GM21526 (cell line): Measurements from ENCODE around the gene GPR107.
"Not testable (repeated sequence)": the region's sequence is repeated elsewhere in the genome, so short reads cannot be mapped to it uniquely, and the experiment has no call there.

Source experiments
- ATAC-seq: cut with Tn5 transposase; IDR thresholded peaks from one replicate; pipeline ENCODE4 v1.9.1; 2021; ENCODE audit warnings: moderate library complexity; ENCODE audit not compliant: unreplicated experiment, low FRiP score

GPR107 gene

DNA sequence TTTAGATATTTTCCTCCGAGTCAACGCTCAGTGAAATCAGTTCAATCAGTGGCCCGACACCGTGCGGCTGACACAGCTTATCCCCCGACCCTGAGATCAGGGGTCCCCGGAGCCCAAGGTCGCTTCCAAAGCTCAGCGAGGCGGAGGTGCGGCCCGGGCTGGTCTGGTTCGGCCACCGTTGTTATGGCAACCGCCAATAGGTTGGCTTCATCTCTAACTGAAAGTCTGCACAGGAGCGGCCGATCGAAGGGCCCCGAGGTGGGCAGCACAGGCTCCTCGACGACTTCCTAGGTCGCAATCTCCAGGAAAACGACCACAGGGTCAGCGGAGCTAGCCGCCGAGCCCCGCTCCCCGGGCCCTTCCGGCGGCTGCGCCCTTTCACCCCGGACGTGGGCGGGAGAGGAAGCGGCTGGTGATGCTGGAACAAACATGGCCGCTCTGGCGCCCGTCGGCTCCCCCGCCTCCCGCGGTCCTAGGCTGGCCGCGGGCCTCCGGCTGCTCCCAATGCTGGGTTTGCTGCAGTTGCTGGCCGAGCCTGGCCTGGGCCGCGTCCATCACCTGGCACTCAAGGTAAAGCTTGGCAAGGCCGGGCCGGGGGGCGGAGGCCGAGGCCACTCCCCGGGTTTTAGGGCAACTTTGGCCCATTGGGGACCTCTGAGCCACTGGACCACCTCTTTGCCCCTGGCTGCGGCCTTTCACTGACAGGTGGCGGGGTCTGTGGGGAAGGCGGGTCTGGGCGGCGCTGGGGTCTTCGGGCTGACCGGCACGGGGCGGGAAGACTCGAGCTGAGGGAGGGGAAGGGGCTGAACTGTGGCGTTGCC lies at the start of gene GPR107:
GPR107 (plus strand) TSS at position 403 of the 821 bp plus-strand sequence; CDS start at position 430, 27 bp downstream.
- ATAC-seq = peak; percentile 58

DNA sequence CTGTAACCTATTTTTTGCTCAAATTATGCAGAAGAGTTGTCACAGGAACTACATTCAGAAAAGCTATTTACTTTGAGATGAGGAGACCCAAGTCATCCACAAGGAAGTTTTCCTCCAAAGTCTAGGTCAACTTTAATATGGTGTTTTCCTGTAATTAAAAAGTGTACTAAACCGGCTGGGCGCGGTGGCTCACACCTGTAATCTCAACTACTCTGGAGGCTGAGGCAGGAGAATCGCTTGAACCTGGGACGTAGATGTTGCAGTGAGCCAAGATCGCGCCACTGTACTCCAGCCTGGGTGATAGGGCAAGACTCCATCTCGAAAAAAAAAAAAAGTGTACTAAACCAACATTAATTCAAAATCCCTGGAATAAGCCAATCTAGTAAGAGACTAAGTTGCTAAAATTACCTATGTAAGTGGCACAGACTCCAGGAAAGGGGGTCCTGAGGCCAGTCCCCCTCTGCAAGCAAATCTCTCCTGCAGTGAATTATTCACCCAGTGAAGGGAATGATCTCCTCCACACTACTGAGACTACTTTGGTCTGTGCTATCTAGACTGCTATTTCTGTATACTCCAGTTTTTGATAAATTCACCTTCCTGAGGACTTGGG lies 49.7 kb upstream of the GPR107 start:
- no peak for ATAC-seq

DNA sequence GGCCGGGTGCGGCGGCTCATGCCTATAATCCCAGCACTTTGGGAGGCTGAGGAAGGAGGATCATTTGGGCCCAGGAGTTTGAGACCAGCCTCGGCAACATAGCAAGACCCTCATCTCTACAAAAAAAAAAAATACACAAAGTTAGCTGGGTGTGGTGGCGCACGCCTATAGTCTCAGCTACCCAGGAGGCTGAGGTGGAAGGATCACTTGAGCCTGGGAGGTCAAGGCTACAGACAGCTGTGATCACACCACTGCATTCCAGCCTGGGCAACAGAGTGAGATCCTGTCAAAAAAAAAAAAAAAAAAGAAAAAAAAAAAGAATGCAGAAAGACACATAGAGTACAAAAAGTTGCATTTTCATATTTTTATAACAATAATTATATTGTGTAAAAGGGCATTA lies 46.8 kb upstream of the GPR107 start:
- ATAC-seq = not testable (repeated sequence)

DNA sequence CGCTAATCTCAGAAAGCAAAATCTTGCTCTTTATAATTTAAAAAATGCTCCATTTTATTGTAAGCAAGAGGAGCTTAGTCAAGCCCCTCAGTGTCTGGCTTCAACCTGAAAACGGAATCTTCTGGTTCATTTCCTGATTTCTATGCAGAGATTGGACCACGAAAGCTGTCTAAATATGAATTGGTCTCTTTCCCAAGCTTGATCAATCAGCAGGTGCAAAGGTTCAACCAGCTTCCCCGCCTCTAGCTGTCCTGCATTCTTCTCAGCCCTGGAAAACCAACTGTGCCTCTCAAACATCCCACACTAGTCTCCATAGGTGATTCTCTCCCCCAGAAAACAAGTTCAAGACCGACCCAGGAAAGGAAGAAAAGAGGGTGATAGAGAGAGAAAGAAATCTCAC lies 45.2 kb upstream of the GPR107 start:
- ATAC-seq = no peak

DNA sequence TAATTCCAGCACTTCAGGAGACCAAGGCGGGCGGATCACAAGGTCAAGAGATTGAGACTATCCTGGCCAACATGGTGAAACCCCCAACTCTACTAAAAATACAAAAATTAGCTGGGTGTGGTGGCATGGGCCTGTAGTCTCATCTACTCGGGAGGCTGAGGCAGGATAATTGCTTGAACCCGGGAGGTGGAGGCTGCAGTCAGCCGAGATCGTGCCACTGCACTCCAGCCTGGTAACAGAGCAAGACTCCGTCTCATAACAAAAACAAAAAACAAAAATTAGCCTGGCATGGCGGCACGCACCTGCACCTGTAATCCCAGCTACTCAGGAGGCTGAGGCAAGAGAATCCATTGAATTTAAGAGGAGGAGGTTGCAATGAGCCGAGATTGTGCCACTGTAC lies 44.2 kb upstream of the GPR107 start:
- not testable (repeated sequence) for ATAC-seq

DNA sequence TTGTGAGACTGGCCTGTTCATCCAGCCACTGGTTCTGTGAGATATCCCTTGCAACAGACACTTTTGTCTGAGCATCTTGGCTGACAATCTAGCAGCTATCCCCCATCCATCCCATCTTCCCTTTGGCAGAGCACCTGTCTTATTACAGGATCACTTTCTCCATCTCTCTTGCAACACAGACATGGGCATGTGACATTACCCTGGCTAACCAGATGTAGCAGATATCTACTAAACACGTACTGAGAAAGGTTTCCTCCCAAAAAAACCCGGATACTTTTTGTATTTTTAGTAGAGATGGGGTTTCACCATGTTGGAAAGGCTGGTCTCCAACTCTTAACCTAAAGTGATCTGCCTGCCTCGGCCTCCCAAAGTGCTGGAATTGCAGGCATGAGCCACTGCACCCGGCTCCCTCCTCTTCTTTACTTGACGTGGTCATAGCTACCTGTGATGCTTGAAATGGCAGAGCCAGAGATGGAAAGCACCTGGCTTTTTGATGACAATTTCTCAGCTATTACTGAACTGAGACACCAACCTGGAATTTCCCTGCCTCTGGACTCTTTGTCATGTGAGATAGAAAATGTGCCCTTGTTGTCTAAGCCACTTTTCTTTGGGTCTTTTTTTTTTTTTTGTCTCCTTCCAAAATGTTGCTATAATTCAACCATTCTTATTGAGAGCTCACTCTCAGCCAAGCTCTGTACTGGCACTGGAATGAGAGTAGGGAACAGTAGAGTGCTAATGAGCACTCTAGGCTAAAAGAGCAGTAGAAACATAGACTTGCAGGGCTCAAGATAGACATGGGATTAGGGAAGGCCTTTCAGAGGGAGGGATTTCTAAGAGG lies 43.3 kb upstream of the GPR107 start:
- ATAC-seq = no peak

DNA sequence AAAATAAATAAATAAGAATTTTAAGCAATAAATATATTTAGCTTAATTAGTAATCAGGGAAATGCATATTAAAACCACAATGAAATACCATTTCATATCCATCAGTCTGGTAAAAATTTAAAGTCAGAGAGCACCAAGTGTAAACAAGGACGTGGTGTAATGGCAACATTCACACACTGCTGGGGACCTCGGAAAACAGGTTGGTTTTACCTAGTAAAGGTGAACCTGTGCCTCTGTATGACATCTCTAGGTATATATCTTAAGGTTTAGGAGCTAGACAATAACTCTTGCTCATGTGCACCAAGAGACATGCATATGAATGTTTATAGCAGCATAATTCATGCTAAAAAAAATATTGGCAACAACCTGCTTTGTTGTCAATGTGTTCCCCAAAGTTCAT lies 40.4 kb upstream of the GPR107 start:
- ATAC-seq = no peak

DNA sequence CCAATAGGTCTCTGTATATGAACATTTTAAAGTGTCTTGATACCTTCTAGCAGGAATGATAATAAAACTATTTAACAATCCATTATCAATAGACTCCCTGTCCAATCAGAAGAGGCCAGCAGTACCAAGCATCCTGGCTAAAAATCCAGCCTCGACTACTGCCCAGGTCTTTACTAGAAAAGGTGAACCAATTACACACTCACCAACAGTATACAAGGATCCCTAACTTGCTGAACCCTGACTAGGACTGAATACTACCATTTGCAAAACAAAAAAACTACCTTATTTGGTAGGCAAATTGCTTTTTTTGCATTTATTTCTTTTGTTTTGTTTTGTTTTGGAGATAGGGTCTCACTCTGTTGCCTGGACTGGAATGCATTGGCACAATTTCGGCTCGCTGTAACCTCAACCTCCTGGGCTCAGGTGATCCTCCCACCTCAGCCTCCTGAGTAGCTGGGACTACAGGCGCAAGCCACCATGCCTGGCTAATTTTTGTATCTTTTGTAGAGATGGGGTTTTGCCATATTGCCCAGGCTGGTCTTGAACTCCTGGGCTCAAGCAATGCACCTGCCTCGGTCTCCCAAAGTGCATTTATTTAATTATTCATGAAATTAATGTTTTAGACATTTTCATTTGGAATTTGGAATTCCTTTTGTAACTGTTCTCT lies 38.2 kb upstream of the GPR107 start:
- no peak for ATAC-seq

DNA sequence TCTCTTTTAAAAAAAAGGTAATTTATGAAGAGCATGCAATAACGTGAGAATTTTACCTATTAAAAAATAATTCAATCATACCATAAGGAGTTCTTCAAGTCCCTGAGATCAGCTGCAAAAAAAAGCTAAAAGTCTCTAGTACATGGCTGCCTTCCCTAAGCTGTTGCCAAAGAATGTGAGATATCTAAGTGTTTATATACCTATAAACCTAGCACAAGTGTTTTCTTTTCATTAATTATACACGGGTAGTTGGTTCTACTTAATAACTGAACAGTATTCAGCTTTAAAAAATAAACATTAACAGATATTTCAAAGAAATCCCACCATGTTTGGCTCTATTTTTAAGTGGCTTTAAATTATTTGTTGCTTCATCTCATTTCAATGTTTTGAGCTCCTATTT lies 36.6 kb upstream of the GPR107 start:
- ATAC-seq = no peak

DNA sequence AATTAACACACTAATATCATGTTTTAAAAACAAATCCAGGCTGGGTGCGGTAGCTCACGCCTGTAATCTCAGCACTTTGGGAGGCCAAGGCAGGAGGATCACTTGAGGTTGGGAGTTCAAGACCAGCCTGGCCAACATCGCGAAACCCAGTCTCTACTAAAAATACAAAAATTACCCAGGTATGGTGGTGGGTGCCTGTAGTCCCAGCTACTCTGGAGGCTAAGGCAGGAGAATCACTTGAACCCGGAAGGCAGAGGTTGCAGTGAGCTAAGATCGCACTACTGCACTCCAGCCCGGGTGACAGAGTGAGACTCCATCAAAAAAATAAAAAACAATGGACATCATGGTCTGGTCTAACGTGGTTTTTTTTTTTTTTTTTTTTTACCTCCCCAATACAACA lies 36.2 kb upstream of the GPR107 start:
- not testable (repeated sequence) for ATAC-seq

DNA sequence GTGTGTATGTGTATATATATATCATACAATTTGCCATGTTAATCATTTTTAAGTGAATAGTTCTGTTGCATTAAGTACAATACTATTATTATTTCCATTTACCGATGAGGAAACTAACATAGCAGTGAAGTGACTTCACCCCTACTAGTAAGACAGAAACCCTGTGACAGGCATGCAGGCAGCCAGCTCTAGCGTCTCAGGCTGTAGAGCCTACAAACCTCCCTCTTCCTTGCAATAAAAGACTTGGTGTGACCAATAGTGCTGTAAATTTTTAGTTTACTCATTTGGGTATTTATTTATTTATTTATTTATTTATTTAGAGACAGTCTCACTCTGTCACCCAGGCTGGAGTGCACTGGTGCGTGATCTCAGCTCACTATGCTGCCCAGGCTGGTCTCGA lies 35.4 kb upstream of the GPR107 start:
- ATAC-seq = no peak

DNA sequence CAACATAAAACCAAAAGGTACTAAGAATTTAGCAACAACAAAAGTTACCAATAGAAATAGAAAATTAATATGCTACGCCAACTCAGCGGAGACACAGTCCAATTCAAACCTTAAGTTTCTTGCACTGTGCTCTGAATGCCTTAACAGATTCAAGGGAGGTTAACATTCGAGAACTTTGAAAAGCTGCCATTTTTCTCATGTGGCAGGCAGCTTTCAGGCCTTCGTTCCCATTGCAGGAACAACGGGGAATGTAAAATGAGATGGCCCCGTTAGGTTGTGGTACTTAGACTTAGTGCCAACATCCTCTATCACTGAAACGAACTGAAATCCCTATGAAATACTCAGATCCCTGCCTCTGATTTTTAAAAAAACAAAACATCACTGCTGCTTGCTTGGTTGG lies 33.1 kb upstream of the GPR107 start:
- ATAC-seq = no peak

DNA sequence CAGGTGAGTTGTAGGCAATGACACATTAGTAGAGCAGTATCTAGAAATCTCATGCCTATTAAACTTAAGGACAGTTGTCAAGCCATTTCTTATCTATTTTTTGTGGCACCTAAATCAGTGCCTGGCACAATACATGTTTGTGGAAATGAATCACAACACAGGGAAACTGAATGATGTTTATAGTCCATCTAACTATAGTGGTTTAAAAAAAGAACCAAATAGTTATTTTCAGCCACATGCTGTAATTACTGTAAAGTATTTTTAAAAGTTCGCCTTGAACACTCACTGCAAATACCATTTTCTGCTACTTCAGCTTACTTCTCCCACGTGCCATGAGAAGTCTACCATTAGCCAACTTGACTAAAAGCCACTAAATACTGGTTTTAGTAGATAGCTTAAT lies 32.6 kb upstream of the GPR107 start:
- no peak for ATAC-seq

DNA sequence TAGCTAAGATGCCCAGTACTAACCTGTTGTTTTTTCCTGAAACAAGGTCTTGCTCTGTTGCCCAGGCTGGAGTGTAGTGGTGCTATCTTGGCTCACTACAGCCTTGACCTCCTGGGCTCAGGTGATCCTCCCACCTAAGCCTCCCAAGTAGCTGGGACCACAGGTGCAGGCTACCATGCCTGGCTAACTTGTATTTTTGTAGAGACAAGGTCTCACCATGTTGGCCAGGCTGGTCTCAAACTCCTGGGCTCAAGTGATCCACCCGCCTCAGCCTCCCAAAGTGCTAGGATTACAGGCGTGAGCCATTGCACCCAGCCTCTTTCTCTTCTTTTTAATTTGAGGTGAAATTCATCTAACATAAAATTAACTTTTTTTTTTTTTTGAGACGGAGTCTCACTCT lies 31.9 kb upstream of the GPR107 start:
- not testable (repeated sequence) for ATAC-seq

DNA sequence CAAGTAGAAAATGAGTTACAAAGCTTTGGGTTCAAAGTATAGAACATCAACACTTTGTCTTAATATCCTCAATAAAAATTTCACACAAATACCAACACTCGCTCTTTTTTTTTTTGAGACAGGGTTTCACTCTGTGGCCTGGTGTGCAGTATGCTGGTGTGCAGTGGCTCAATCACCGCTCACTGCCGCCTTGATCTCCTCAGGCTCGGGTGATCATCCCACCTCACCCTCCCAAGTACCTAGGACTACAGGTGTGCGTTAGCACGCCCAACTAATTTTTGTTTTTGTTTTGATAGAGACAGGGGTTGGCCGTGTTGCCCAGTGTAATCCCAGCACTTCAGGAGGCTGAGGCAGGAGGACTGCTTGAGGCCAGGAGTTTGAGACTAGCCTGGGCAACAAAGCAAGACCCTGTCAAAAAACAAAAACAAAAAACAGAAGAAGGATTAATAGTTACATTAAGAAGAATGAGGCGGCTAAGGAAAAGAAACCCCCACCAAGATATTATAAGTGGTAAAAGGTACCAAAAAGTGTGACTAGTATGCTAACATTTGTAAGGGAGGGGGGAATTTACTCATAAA lies 31.1 kb upstream of the GPR107 start:
- no peak for ATAC-seq

DNA sequence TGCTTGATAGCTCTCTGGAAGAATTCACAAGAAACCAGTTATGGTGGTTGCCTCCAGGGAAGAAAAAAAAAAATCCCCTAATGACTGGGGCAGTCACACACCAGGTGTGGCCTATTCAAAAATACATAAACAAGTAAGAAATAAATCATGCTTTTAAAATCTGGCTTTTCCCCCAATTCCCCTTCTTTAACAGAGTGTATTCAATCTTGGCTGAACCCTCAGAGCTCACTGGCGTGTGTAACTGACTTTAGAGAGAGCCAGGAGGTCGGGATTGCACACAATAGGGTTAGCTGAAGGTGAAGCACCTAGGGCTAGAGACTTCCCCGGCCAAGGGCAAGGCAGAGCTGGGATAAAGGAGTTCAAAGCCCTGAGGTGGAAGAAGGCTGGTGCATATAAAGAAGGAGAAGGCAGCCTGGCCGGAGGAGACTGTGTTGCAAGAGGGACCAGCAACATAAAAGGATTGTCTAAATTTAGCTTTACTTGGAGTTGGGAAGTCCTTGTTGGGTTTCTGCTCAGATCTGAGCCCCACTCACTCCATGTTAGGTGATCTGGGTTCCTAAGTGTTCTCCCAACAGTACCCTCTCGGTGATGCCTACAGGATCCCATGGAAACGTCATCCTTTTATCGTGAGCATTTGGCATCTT lies 30.4 kb upstream of the GPR107 start:
- ATAC-seq = no peak

DNA sequence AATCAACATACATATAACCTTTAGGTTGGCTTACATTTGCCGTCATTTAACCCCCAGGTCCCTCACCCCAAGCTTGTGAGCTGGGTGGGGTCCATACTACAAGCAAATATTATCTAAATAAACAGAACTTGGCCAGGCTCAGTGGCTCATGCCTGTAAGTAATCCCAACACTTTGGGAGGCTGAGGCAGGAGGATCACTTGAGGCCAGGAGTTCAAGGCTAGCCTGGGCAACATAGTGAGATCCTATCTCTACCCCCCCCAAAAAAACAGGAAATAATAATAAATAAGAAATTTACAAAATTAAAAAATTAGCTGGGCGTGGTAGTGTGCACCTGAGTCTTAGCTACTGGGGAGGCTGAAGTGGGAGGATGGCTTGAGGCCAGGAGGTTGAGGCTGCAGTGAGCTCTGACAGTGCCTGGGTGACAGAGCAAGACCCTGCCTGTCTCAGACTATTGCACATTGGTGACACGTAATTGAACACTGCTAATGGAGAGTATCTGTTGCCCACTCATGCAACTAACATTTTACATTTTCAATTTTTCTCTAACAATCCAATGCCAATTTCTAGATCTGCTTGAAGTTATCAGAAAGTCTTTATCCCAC lies 29.6 kb upstream of the GPR107 start:
- no peak for ATAC-seq

DNA sequence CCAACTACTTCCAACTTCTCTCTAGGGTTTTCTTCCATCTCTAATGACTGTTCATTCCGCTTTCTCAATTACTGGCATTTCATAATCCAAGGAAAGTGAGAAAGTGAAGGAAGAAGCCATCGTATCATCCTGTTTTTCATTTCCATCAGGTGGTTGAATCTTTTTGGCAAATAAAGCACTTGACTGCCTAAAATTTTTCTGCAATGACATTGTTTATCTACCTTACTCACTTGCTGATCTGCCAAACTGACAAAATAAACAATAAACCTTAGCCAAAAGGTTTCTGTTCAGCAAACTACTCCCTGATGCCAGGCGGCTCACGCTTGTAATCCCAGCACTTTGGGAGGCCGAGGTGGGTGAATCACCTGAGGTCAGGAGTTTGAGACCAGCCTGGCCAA lies 29.1 kb upstream of the GPR107 start:
- ATAC-seq = no peak

DNA sequence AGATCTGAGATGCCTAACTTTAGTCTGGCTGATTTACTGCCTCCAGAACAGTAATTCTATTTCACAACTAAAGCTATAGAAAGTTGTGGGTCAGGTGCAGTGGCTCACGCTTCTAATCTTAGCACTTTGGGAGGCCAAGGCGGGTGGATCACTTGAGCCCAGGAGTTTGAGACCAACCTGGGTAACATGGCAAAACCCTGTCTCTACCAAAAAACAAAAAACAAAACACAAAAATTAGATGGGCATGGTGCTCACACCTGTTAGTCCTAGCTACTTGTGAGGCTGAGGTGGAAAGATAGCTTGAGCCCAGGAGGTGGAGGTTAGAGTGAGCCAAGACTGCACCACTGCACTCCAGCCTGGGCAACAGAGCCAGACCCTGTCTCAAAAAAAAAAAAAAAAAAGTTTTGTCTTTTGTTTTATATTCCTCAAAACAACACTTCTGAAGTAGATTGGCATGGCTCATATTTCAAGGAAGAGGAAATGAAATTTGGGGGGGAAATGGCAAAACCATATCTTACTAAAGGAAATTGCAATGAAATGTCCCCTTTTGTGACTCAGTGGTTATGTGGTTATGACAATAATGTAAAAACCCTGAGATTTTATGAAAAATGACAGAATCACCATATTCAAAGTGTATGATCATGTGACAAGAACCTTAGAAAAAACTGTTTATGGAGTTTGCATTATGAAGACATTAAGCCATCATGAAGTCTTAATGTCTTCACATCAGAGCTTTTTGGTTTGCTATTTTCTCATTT lies 26.9 kb upstream of the GPR107 start:
- no peak for ATAC-seq
